HepG2 (cell line): ENCODE results near the gene CAPN12. TPM values are rescaled to one million over a fixed set of nuclear protein-coding genes. Genes with fewer than 3 reads are reported as not detected.

Experiments used
- ATAC-seq: fragments of 200-7000 bp; cut with Tn5 transposase; 3 replicates; pipeline ENCODE4 v1.9.1; 2020; ENCODE audit warnings: mild to moderate bottlenecking, moderate library complexity
- BruUV-seq: library from RNA; stranded (reverse); fragments of 400-500 nt; replicated peaks from 2 replicates; lab custom pipeline; 2021; lab: Mats Ljungman, UMichigan
- CTCF ChIA-PET: fragments of 300-600 bp; formaldehyde crosslinking; extraction: SDS; loops from one replicate; lab custom pipeline; 2021; ENCODE audit warnings: low total read pairs, inconsistent platforms, low intra/inter-chr PET ratio; lab: Yijun Ruan, JAX
- POLR2A ChIA-PET: fragments of 350-600 bp; sonication (Branson Sonifier 250); formaldehyde crosslinking; loops from one replicate; lab custom pipeline; 2020; ENCODE audit warnings: antibody characterized with exemption, inconsistent platforms; lab: Yijun Ruan, JAX
- DNase-seq: peaks from one replicate; pipeline ENCODE4 v3.0.0-alpha.2; 2015; ENCODE audit warnings: low spot score
- FAIRE-seq: peaks from 3 replicates; lab custom pipeline; 2011; peaks lifted over from hg19 to GRCh38; lab: Jason Lieb, UNC
- H2AFZ ChIP-seq: one replicate; pipeline ENCODE4 v1.6.1; 2011; ENCODE audit warnings: low read length, inconsistent platforms
- H3K27ac ChIP-seq: fragments of 300-600 bp; 3 replicates; pipeline ENCODE4 v1.8.0; 2011; ENCODE audit warnings: mixed run types, mild to moderate bottlenecking, mixed read lengths, low read length, inconsistent platforms; ENCODE audit not compliant: insufficient read depth; ENCODE audit errors: extremely low read length
- H3K27me3 ChIP-seq, 2 experiments: fragments of 200-600 bp in 1 of 2; 2 replicates in 1 of 2; 3 replicates in 1 of 2; pipeline versions ENCODE4 v1.6.0 to v1.8.0; 2011; ENCODE audit warnings: low read length in 2 of 2, mild to moderate bottlenecking in 2 of 2, moderate library complexity in 2 of 2, inconsistent platforms in 1 of 2; ENCODE audit not compliant: insufficient read depth in 2 of 2, control insufficient read depth in 1 of 2
- H3K36me3 ChIP-seq, 2 experiments: fragments of 200-600 bp in 1 of 2; replicated peaks in 1 of 2; 2 replicates in 1 of 2; 3 replicates in 1 of 2; pipeline versions ENCODE4 v1.5.1 to v1.8.0; 2011; ENCODE audit warnings: low read length in 2 of 2, inconsistent platforms in 1 of 2; ENCODE audit not compliant: insufficient read depth in 2 of 2, control insufficient read depth in 1 of 2
- H3K4me1 ChIP-seq: 2 replicates; pipeline ENCODE4 v1.5.1; 2012; ENCODE audit warnings: low read length, inconsistent platforms; ENCODE audit not compliant: insufficient read depth
- H3K4me2 ChIP-seq: 2 replicates; pipeline ENCODE4 v1.6.0; 2011; ENCODE audit warnings: low read depth, low read length, inconsistent platforms
- H3K4me3 ChIP-seq, 3 experiments: fragments of 200-600 bp in 1 of 3; sonication (generic), shearing (Covaris generic) in 1 of 3; replicated peaks in 1 of 3; 2 replicates each; pipeline ENCODE4 v1.5.1; 2011 to 2016; ENCODE audit warnings: low read length in 3 of 3, inconsistent platforms in 2 of 3, low read depth in 2 of 3, mild to moderate bottlenecking in 2 of 3, control low read depth in 1 of 3, mixed read lengths in 1 of 3; ENCODE audit not compliant: insufficient read depth in 1 of 3
- H3K79me2 ChIP-seq: one replicate; pipeline ENCODE4 v1.6.1; 2011; ENCODE audit warnings: low read length, inconsistent platforms; ENCODE audit not compliant: insufficient read depth
- H3K9ac ChIP-seq: 2 replicates; pipeline ENCODE4 v1.6.0; 2011; ENCODE audit warnings: mild to moderate bottlenecking, low read depth, low read length, inconsistent platforms; ENCODE audit not compliant: insufficient read depth
- H3K9me3 ChIP-seq: 2 replicates; pipeline ENCODE4 v1.5.1; 2012; ENCODE audit warnings: mild to moderate bottlenecking, low read length
- H4K20me1 ChIP-seq: 2 replicates; pipeline ENCODE4 v1.6.0; 2011; ENCODE audit warnings: inconsistent platforms, mild to moderate bottlenecking, low read length, moderate library complexity; ENCODE audit not compliant: insufficient read depth
- AGO2 ChIP-seq: fragments of 200-400 bp; formaldehyde crosslinking; optimal IDR thresholded peaks from 2 replicates; pipeline ENCODE3; 2017; ENCODE audit warnings: mild to moderate bottlenecking, low read depth, low read length, moderate library complexity
- AHDC1 ChIP-seq: sonication (generic); formaldehyde crosslinking; IDR thresholded peaks from 2 replicates; pipeline ENCODE4 v1.5.1; 2020; ENCODE audit warnings: mild to moderate bottlenecking, missing genetic modification reagents, borderline replicate concordance
- CTCF ChIP-seq: sonication (generic); formaldehyde crosslinking; IDR thresholded peaks from 2 replicates; pipeline ENCODE4 v1.5.0; 2020; ENCODE audit warnings: mild to moderate bottlenecking, missing genetic modification reagents, moderate library complexity
- MAFF ChIP-seq: IDR thresholded peaks from 2 replicates; pipeline ENCODE4 v1.6.1; 2011; ENCODE audit warnings: low read depth, low read length, improper control_type of control experiment
- MBD4 ChIP-seq: IDR thresholded peaks from 2 replicates; pipeline ENCODE4 v1.6.1; 2012; ENCODE audit warnings: low read length, inconsistent platforms, borderline replicate concordance
- PHF21A ChIP-seq: sonication (generic); formaldehyde crosslinking; IDR thresholded peaks from 2 replicates; pipeline ENCODE4 v1.5.0; 2020; ENCODE audit warnings: mild to moderate bottlenecking, missing genetic modification reagents
- RBFOX2 ChIP-seq: fragments of 200-400 bp; formaldehyde crosslinking; IDR thresholded peaks from 2 replicates; pipeline ENCODE4 v1.6.1; 2017; ENCODE audit warnings: low read depth, mild to moderate bottlenecking, low read length
- RNF2 ChIP-seq: fragments of 450-650 bp; conservative IDR thresholded peaks from 2 replicates; pipeline ENCODE4 v1.6.1; 2016; ENCODE audit warnings: low read depth
- ZBTB7B ChIP-seq: sonication (generic); formaldehyde crosslinking; IDR thresholded peaks from 2 replicates; pipeline ENCODE4 v1.4.0; 2020; ENCODE audit warnings: missing genetic modification reagents
- ZFAT ChIP-seq: sonication (generic); formaldehyde crosslinking; conservative IDR thresholded peaks from 2 replicates; pipeline ENCODE4 v1.8.1; 2023; ENCODE audit warnings: missing genetic modification reagents, inconsistent platforms
- ZKSCAN8 ChIP-seq: IDR thresholded peaks from 2 replicates; pipeline ENCODE4 v1.6.1; 2016; ENCODE audit warnings: borderline replicate concordance, missing genetic modification reagents, missing compliant biosample characterization
- ZNF614 ChIP-seq: IDR thresholded peaks from 2 replicates; pipeline ENCODE4 v1.6.1; 2018; ENCODE audit warnings: missing biosample characterization, missing genetic modification reagents, inconsistent platforms, borderline replicate concordance
- WGBS: methylation state at CpG from one replicate; pipeline ENCODE4 v1.1.6; 2017; ENCODE audit warnings: low lambda C conversion rate; 5-methylcytosine and 5-hydroxymethylcytosine counted together
- in situ Hi-C: cut with HindIII; loops from 2 replicates; pipeline ENCODE4 v1.10.0; 2017; ENCODE audit warnings: low pct_unique_long_range_greater_than_20kb; ENCODE audit not compliant: extremely low pct_ligation_motif_present
- intact Hi-C: fragments of 100-400 bp; cut with micrococcal nuclease; formaldehyde crosslinking; loops from one replicate; pipeline ENCODE4 v1.10.0; 2022; ENCODE audit not compliant: unreplicated experiment
- polyA plus RNA-seq, 8 experiments: library from polyadenylated mRNA; depleted of rRNA in 3 of 8; stranded (reverse) in 7 of 8; unstranded in 1 of 8; fragments of >200 nt; fragmentation: Illumina TruSeq in 4 of 8; extraction: Trizol in 4 of 8; gene quantifications; 2 replicates each; pipeline versions ENCODE4 v1.2.1 to v1.2.3, GENCODE V29; 2011 to 2016; ENCODE audit warnings: low read depth in 4 of 8, missing spikeins in 1 of 8, mixed read lengths in 1 of 8; ENCODE audit not compliant: insufficient read depth in 1 of 8
- total RNA-seq, 5 experiments: library from RNA; depleted of rRNA; stranded (reverse); fragments of >200 nt; fragmentation: Illumina TruSeq; extraction: Trizol; gene quantifications; 2 replicates each; pipeline ENCODE4 v1.2.3, GENCODE V29; 2016; ENCODE audit warnings: low read depth in 1 of 5

Gene CAPN12
- total and polyA plus RNA-seq, 2 of the 13 experiments (the other 11 are each of a cell fraction or from before 2014, with no cell fraction given) = 1.6 to 13.6 TPM

GRCh38 chr19:38698225-38699026, 45.8 kb downstream of the CAPN12 start:
- FAIRE-seq = no peak

More at GRCh38 chr19:38698225-38699026, 45.8 kb downstream of the CAPN12 start:
- BruUV-seq = no TSS peak
- ChIA-PET CTCF (no interaction called here), POLR2A (interaction anchor here (1.3 to 3.6 kb wide), 3 partner anchors 12 to 50 kb away, joined by 4 to 63 read pairs (median 26); partner anchors contain the start of gene ACTN4)
- peaks cover 30 to 54% of the 10 kb centered on the region in 2 experiments for H3K36me3 ChIP-seq
- no peak overlapping the region for H3K4me2 ChIP-seq
- H3K9ac ChIP-seq = no peak overlapping the region
- 97% methylated on average over 15 of the region's 22 CpGs for WGBS
- peaks cover 100% of the 10 kb centered on the region for H3K4me1 ChIP-seq
- H4K20me1 ChIP-seq = 0 out of 2 replicates have a peak, but pooled peaks cover 6% of the 10 kb centered on the region
- intact Hi-C loops (no loop called here), in situ Hi-C loops (no loop called here)
- H3K27ac ChIP-seq = peak overlapping the region; percentile 42
- DNase-seq (no peak), ATAC-seq (no peak)
- H3K4me3 ChIP-seq = no peak overlapping the region
- no peaks in the 10 kb centered on the region for H3K27me3 ChIP-seq
- H3K9me3 ChIP-seq = no peaks in the 10 kb centered on the region
- no peak overlapping the region for H2AFZ ChIP-seq
- H3K79me2 ChIP-seq = peaks cover 79% of the 10 kb centered on the region
- TF ChIP-seq ZKSCAN8 (CRISPR knock-in tag) (no peak), ZFAT (no peak), ZBTB7B (CRISPR knock-in tag) (no peak), AHDC1 (no peak), RNF2 (no peak), MAFF (no peak), PHF21A (CRISPR knock-in tag) (no peak), MBD4 (no peak), CTCF (CRISPR knock-in tag) (0 out of 2 replicates have a peak, but pooled peaks have one; percentile 13), AGO2 (peak; percentile 74), RBFOX2 (no peak), ZNF614 (CRISPR knock-in tag) (no peak)
